Left forelimb (tissue), 1 donor: ENCODE measurements around the gene NXN.
"Not testable (repeated sequence)": the region's sequence is repeated elsewhere in the genome, so short reads cannot be mapped to it uniquely, and the experiment has no call there.

Experiments used
- DNase-seq: peaks from one replicate; pipeline ENCODE4 v3.0.0-alpha.2; 2018; ENCODE audit warnings: low spot score

NXN gene

GRCh38 chr17:979212-979538 is 401 bp downstream of the NXN start:
- DNase-seq, result no peak

GRCh38 chr17:978103-979093 is 1.2 kb downstream of the NXN start:
- no peak for DNase-seq

GRCh38 chr17:977166-977565 is 2.4 kb downstream of the NXN start:
- no peak for DNase-seq

- no peak for DNase-seq
These were observed 3.3 kb downstream of the NXN start for GRCh38 chr17:976312-976711.

GRCh38 chr17:975371-975915 is 4.1 kb downstream of the NXN start:
- no peak for DNase-seq

GRCh38 chr17:974778-975177 is 4.8 kb downstream of the NXN start:
- DNase-seq, result not testable (repeated sequence)

GRCh38 chr17:973053-973452 is 6.5 kb downstream of the NXN start:
- DNase-seq, result no peak

GRCh38 chr17:971861-972260 is 7.7 kb downstream of the NXN start:
- DNase-seq, result not testable (repeated sequence)

- no peak for DNase-seq
These were observed 9.2 kb downstream of the NXN start for GRCh38 chr17:970364-970763.

GRCh38 chr17:969811-970355 is 9.7 kb downstream of the NXN start:
- DNase-seq, result no peak

GRCh38 chr17:968812-969730 is 10.5 kb downstream of the NXN start:
- DNase-seq, result no peak

- DNase-seq, result no peak
These were observed 12.5 kb downstream of the NXN start for GRCh38 chr17:967122-967521.

GRCh38 chr17:965311-965989 is 14.1 kb downstream of the NXN start:
- DNase-seq, result no peak

- DNase-seq, result no peak
These were observed 14.7 kb downstream of the NXN start for GRCh38 chr17:964876-965275.

- no peak for DNase-seq
These were observed 16.9 kb downstream of the NXN start for GRCh38 chr17:962670-963069.

GRCh38 chr17:962166-962565 is 17.4 kb downstream of the NXN start:
- no peak for DNase-seq

- no peak for DNase-seq
These were observed 20.7 kb downstream of the NXN start for GRCh38 chr17:958712-959451.

- DNase-seq, result no peak
These were observed 21.6 kb downstream of the NXN start for GRCh38 chr17:957856-958421.

- DNase-seq, result no peak
These were observed 22.7 kb downstream of the NXN start for GRCh38 chr17:956905-957304.

GRCh38 chr17:954431-955164 is 25.0 kb downstream of the NXN start:
- no peak for DNase-seq
